GM13976 (cell line): Measurements from ENCODE around the gene CRACDL.

ENCODE experiments used
- DNase-seq: peaks from one replicate; pipeline ENCODE4 v3.0.0; 2012; ENCODE audit warnings: low spot score
- CTCF ChIP-seq: IDR thresholded peaks from 2 replicates; pipeline ENCODE4 v1.5.1; 2012; ENCODE audit warnings: borderline replicate concordance, mild to moderate bottlenecking; ENCODE audit not compliant: insufficient read depth; ENCODE audit errors: extremely low read depth, missing control alignments, control extremely low read depth
- in situ Hi-C: fragments of 300-500 bp; cut with MboI; formaldehyde crosslinking; loops from one replicate; pipeline ENCODE4 v1.12.0; 2022; ENCODE audit warnings: low sequenced_read_pairs, mixed read lengths, inconsistent platforms; ENCODE audit not compliant: unreplicated experiment

Gene CRACDL

GRCh38 chr2:98907966-98908905, 27.8 kb downstream of the CRACDL start:
- no peak for TF ChIP-seq CTCF
- DNase-seq, result no peak
- in situ Hi-C loops, result no loop called here

- no peak for DNase-seq
- in situ Hi-C loops, result no loop called here
- TF ChIP-seq CTCF, result no peak
Observed at GRCh38 chr2:98907385-98907784, 28.6 kb downstream of the CRACDL start.

- no peak for DNase-seq
- TF ChIP-seq CTCF, result no peak
- in situ Hi-C loops, result no loop called here
Observed at GRCh38 chr2:98903767-98904485, 32.1 kb downstream of the CRACDL start.

GRCh38 chr2:98903064-98903355, 33.0 kb downstream of the CRACDL start:
- DNase-seq, result no peak
- no peak for TF ChIP-seq CTCF
- in situ Hi-C loops, result no loop called here

- in situ Hi-C loops, result no loop called here
- TF ChIP-seq CTCF, result no peak
- no peak for DNase-seq
Observed at GRCh38 chr2:98902209-98903063, 33.6 kb downstream of the CRACDL start.

- DNase-seq, result no peak
- in situ Hi-C loops, result no loop called here
- TF ChIP-seq CTCF, result no peak
Observed at GRCh38 chr2:98901702-98902101, 34.3 kb downstream of the CRACDL start.
